BJ (cell line): ENCODE measurements around the gene VPS37C. TPM values are rescaled to one million over a fixed set of nuclear protein-coding genes. Genes with fewer than 3 reads are reported as not detected.

Experiments used
- CTCF ChIA-PET: fragments of 350-600 bp; formaldehyde crosslinking; extraction: SDS; loops from one replicate; lab custom pipeline; 2021; ENCODE audit warnings: antibody characterized with exemption, inconsistent platforms; lab: Yijun Ruan, JAX
- POLR2A ChIA-PET: fragments of 300-600 bp; sonication (Branson Sonifier 250); formaldehyde crosslinking; extraction: SDS; loops from one replicate; lab custom pipeline; 2021; ENCODE audit warnings: antibody characterized with exemption; lab: Charles Lee
- DNase-seq: peaks from one replicate; pipeline ENCODE4 v3.0.0-alpha.2; 2011; ENCODE audit warnings: low read depth
- H3K27me3 ChIP-seq: 2 replicates; pipeline ENCODE4 v1.6.0; 2011; ENCODE audit warnings: low read length; ENCODE audit not compliant: control insufficient read depth, insufficient read depth
- H3K36me3 ChIP-seq: 2 replicates; pipeline ENCODE4 v1.5.1; 2011; ENCODE audit warnings: low read length; ENCODE audit not compliant: control insufficient read depth, insufficient read depth
- H3K4me3 ChIP-seq: 2 replicates; pipeline ENCODE4 v1.5.1; 2011; ENCODE audit warnings: low read depth, mild to moderate bottlenecking, control low read depth, low read length
- polyA plus RNA-seq: library from polyadenylated mRNA; depleted of rRNA; stranded (reverse); fragments of >200 nt; gene quantifications from 2 replicates; pipeline ENCODE4 v1.2.3, GENCODE V29; 2011
- TF ChIP-seq, protein P1 (sequence below): IDR thresholded peaks from 2 replicates; pipeline ENCODE4 v1.5.1; 2011; ENCODE audit warnings: low read depth, mild to moderate bottlenecking, control low read depth, inconsistent platforms, low read length, moderate library complexity; ENCODE audit not compliant: insufficient read depth

The VPS37C gene
- polyA plus RNA-seq, 1 experiment: 17.5 TPM

DNA sequence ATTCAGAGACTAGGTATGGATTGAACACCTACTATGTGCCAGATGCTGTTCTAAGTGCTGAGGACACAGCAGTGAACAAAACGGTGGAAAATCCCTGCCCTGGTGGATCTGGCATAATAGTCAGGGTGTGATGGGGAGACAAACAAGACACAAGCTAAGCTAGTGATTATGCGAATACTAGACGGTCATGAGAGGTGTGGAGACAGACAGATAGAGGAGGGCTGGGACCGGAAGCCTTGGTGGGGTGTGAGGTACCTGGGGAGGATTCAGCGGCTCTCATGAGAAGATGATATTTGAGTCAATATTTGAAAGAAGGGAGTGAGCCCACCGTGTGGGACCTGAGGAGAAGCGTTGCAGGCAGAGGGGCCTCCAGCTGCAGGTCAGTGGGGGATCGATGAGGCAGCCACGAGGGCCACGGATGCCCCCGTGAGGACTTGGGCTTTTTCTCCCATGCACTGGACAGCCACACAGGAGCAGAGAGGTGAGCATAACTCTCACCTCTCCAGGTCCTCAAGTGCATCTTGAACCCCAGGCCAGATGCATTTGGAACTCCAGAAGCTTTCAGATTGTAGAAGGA, 54.2 kb downstream of the VPS37C start:
- POLR2A ChIA-PET: no interaction called here
- CTCF ChIA-PET: interaction anchor here (1.2 kb wide), 1 partner anchor 22 kb away, joined by 3 read pairs; no protein-coding TSS in a partner anchor
- H3K36me3 ChIP-seq: no peaks in the 10 kb centered on the region
- peaks cover 2% of the 10 kb centered on the region for H3K27me3 ChIP-seq
- DNase-seq: no peak
- H3K4me3 ChIP-seq: no peak overlapping the region
- TF ChIP-seq, protein P1, sequence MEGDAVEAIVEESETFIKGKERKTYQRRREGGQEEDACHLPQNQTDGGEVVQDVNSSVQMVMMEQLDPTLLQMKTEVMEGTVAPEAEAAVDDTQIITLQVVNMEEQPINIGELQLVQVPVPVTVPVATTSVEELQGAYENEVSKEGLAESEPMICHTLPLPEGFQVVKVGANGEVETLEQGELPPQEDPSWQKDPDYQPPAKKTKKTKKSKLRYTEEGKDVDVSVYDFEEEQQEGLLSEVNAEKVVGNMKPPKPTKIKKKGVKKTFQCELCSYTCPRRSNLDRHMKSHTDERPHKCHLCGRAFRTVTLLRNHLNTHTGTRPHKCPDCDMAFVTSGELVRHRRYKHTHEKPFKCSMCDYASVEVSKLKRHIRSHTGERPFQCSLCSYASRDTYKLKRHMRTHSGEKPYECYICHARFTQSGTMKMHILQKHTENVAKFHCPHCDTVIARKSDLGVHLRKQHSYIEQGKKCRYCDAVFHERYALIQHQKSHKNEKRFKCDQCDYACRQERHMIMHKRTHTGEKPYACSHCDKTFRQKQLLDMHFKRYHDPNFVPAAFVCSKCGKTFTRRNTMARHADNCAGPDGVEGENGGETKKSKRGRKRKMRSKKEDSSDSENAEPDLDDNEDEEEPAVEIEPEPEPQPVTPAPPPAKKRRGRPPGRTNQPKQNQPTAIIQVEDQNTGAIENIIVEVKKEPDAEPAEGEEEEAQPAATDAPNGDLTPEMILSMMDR: no peak

DNA sequence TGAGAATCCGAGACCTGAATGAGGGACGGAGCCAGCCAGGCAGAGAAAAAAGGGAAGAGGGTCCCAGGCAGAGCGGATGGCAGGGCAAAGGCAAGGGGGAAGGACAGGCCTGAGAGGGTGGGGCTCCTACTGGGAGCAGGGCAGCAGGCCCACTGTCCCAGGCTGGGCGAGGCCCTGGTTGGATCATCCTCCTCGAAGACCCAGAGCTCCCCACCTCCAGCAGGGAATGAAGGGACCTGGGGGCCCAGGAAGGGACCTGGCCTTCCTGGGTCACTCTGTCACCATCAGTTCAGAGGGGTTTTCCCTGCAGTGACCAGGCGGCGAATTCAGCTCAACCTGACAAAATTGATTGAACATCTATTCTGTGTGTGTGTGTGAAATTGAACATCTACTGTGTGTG, 54.9 kb downstream of the VPS37C start:
- Histone ChIP-seq H3K36me3 (no peaks in the 10 kb centered on the region), H3K4me3 (no peak overlapping the region), H3K27me3 (peaks cover 2% of the 10 kb centered on the region)
- TF ChIP-seq, protein P1: no peak
- no peak for DNase-seq
- CTCF ChIA-PET: no interaction called here
- POLR2A ChIA-PET: no interaction called here

DNA sequence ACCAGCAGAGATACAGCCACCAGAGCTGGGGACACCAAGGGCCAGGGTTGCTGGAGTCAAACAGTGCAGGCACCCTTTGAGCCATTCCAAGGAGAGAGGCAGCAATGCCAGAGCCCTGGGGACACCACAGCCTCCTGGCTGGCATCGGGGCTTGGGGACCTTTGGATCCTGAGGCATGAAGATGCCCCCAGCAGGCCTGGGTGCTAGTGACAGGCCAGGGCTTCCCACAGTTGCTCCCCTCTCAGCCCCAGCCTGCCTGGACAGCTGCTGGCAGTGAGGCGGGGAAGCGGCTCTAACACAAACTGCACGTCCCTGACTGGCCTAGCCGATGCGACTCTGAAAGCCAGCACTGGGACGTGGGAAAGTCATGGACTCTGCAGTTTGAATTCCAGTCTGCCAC, 56.3 kb downstream of the VPS37C start:
- ChIA-PET CTCF (interaction anchor here (1.3 kb wide), 1 partner anchor 24 kb away, joined by 5 read pairs; no protein-coding TSS in a partner anchor), POLR2A (no interaction called here)
- Histone ChIP-seq H3K36me3 (no peaks in the 10 kb centered on the region), H3K4me3 (no peak overlapping the region), H3K27me3 (peaks cover 2% of the 10 kb centered on the region)
- TF ChIP-seq, protein P1: no peak
- no peak for DNase-seq

DNA sequence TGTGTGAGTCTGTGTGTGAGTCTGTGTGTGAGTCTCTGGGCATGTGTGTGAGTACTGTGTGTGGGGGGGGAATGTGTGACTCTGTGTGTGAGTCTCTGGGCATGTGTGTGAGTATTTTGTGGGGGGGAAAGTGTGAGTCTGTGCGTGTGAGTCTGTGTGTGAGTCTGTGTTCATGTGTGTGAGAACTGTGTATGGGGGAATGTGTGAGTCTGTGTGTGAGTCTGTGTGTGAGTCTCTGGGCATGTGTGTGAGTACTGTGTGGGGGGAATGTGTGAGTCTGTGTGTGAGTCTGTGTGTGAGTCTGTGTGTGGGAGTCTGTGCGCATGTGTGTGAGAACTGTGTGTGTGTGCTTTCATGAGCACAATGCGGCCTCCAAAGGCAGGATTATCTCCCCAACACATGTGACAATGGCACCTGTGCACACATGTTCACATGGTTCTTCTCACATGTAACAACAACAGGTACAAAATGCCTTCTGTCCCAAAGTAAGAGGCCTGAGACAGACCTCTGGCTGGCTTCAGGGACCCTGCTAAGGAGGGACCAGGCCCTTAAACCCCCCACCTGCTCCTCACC, 57.3 kb downstream of the VPS37C start:
- TF ChIP-seq, protein P1: no peak
- DNase-seq: no peak
- CTCF ChIA-PET: interaction anchor here (1.3 kb wide), 1 partner anchor 25 kb away, joined by 5 read pairs; no protein-coding TSS in a partner anchor
- POLR2A ChIA-PET: no interaction called here
- H3K4me3 ChIP-seq: no peak overlapping the region
- peaks cover 2% of the 10 kb centered on the region for H3K27me3 ChIP-seq
- no peaks in the 10 kb centered on the region for H3K36me3 ChIP-seq

DNA sequence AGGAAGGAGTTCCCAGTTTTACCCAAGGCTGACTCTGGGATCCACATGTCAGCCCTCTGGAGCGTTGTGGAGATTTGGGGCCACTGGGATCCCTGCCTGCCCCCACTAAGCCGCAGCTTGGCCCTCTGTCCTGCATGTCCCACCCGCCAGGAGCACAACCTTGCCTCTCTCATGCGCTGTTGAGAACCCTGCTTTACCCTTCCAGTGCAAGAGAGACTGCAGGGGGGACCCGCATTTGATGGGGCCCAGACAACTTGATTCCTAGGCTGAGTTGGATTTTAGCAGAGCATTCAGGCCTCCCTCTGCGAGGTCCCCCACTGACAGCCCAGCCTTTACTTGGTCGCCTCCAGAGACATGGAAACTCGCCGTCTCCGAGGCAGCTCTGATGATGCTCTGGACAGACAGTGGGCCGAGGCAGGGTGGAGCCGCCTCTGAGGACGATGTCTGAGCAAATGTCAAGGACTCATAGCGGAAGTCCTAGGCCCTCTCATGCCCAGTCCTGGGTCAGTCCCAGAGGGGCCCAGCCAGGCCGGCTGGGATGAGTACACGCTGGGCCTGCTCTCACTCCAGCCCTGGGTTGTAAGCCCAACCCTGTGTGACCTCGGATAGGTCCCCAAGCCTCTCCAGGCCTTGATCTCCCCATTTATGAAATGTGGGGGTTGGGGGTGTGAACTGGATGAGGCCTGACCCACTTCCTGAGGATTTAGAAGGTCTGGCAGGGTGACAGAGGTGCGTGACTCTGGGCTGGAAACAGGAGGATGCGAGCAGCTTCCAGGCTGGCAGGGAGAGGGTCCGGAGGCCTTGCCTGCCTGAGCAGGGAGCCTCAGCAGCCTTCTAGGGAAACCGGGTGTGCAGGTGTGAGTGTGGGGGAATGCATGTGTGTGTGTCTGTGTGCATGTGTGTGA, 58.3 kb downstream of the VPS37C start:
- Histone ChIP-seq H3K4me3 (no peak overlapping the region), H3K27me3 (no peaks in the 10 kb centered on the region), H3K36me3 (no peaks in the 10 kb centered on the region)
- ChIA-PET POLR2A (no interaction called here), CTCF (no interaction called here)
- DNase-seq: no peak
- TF ChIP-seq, protein P1: no peak
